ENCODE measurements around the gene PLP2.
"Not testable (repeated sequence)": the region's sequence is repeated elsewhere in the genome, so short reads cannot be mapped to it uniquely, and the experiment has no call there.

- not testable (repeated sequence) for TF ChIP-seq CTCF (IDR thresholded peaks at IDR 0.05); ZFX (IDR thresholded peaks at IDR 0.05; ENCODE audit: borderline replicate concordance)
Measured at GRCh38 chrX:49149291-49149690, 22.4 kb upstream of the PLP2 start.

Measured in 22Rv1 (cell line).